ENCODE results near the gene TYMP.
"Not testable (repeated sequence)": the region's sequence is repeated elsewhere in the genome, so short reads cannot be mapped to it uniquely, and the experiment has no call there.

The TYMP gene

GRCh38 chr22:50540381-50540780 lies 10.6 kb upstream of the TYMP start:
- no peak for DNase-seq (ENCODE audit: low spot score)

DNA sequence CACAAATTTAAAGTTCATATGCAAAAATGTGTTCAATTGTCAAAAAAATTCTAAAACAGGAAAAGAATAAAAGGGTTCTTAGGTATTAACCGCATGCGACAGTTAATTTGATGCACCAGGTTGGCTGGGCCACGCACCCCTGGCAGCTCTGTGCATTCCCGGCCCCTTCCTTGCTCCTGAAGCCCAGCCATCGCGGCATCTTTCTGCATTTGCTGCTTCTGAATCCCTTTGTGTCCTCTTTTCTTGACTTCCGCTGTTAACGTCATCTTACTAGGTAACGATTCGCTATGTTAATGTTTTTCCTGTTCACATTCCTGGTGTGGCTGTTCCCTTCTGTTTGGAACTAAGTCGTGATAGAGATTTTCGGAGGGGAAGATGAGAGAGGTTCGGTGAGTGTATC lies 8.0 kb upstream of the TYMP start:
- DNase-seq (ENCODE audit: low spot score): no peak

DNA sequence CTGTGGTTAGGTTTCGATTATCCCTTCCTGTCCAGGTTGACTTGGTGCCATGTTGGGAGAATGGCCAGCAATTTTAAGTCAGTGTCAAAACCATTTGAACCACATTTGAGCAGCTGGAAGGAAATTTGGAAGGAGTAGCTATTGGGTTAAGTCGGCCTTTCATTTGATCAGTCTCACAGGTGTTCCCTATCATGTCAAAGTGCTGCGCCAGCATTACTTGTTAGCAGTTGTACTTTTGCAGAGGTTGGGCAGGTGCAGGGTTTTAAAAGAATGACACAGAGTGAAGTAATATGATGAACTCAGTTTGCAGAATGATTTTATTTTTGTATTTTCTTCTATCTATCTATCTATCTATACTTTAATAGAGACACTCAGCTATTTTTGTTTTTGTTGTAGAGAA lies 6.4 kb upstream of the TYMP start:
- no peak for DNase-seq (ENCODE audit: low spot score)

DNA sequence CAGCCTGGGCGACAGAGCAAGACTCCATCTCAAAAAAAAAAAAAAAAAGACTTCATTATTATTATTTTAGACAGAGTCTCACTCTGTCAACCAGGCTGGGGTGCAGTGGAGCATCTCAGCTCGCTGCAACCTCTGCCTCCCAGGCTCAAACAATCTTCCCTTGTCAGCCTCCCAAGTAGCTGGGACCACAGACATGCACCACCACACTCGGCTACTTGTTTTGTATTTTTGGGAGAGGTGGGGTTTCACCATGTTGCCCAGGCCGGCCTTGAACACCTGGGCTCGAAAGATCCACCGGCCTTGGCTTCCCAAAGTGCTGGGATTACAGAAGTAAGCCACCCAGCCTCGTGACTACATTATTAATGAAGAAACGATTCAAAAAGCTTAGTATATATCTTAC lies 5.3 kb upstream of the TYMP start:
- no peak for DNase-seq (ENCODE audit: low spot score)

GRCh38 chr22:50533856-50534711 lies 4.3 kb upstream of the TYMP start:
- not testable (repeated sequence) for DNase-seq (ENCODE audit: low spot score)

DNA sequence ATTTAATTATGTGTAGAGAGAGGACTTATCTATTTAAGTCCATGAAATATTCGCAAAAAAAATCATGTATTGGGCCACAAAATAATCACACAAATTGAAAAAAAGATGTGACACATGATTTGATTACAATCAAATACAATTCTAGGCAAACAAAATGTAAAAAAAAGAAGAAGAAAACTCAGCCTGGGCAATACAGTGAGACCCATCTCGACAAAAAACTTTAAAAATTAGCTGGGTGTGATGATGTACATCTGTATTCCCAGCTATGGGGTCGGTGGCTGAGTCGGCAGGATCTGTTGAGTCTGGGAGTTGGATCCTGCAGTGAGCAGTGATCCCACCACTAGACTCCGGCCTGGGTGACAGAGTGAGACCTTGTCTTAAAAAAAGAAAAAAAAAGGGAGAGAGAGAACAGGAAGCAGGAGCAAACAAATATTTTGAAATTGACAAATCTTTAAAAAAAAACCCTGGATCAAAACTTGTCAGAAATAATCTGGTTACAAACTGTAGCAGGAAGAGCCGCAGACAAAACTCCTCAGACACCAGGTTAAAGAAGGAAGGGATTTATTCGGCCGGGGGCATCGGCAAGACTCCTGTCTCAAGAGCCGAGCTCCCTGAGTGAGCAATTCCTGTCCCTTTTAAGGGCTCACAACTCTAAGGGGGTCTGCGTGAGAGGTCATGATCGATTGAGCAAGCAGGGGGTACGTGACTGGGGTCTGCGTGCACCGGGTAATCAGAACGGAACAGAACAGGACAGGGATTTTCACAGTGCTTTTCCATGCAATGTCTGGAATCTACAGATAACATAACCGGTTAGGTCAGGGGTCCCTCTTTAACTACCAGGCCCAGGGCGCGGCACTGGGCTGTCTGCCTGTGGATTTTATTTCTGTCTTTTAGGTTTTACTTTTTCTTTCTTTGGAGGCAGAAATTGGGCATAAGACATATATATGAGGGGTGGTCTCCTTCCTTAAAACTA lies 3.3 kb upstream of the TYMP start:
- DNase-seq (ENCODE audit: low spot score): no peak

- DNase-seq (ENCODE audit: low spot score): no peak
Measured at GRCh38 chr22:50531962-50532674, 2.3 kb upstream of the TYMP start.

DNA sequence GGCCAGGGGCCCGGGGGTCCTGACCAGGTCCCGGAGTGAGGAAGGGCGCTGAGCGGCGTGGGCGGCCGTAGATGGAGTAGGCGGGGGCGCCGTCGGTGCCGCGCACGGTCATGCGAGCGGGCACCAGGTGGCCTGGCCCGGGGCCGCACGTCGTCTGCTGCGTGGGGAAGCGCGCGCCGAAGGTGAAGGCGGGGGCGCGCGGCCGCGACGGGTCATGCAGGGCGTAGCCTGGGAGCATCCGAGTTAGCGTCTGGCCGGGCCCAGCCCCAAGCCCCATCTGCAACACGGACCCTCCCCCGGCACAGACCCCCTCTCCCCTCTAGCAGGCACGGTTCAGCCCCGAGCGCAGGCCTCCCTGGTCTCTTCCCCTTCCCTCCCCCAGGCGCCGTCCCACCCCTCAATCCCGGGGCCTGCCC lies 1.7 kb upstream of the TYMP start:
- no peak for DNase-seq (ENCODE audit: low spot score)

DNA sequence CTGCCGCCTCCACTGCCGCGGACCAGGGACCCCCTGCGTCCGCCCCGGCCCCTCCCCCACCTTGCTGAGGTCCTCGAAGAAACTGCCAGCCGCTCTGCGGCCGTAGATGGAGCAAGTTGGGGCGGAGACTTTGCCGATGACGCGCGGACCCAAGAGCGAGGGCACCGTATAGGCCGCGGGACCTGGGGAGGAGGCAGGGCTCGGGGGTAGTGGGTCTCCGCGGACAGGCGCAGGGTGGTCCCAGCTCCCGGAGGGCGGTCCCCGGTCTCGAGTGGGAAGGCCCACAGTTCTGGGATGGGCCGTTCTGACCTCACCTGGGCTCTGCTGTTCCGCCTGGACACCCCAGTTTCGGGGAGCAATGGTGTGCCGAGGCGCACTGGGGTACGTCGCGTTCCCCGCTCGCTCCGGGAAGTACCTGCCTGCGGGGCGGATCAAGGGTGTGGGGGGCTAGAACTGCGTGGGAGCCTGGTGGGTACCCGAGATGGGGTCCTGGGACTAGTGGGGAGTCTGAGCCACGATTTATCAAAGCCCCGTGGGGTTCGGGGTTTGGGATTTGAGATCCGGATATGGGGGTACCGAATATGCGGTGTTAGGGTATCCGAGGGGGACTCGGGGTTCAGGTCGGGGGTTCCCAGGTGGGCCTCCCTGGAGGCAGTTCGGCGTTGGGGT lies 1.2 kb upstream of the TYMP start:
- peak; percentile 43 for DNase-seq (ENCODE audit: low spot score)

DNA sequence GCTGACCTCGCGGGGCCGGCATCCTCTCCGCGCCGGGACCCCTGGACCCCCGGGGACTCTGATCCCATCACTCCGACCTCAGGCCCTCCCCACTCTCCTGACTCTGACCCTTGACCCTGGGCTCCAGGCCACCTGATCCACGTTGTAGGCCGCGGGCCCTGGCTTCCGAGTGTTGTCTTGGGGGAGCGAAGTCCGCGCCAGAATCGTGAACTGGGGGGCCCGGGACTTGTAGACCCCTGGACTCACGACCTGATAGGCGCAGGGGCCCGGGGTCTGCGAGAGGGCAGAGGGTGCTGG lies 716 bp upstream of the TYMP start:
- no peak for DNase-seq (ENCODE audit: low spot score)

GRCh38 chr22:50529416-50529896 lies 356 bp downstream of the TYMP start:
- DNase-seq (ENCODE audit: low spot score): no peak

GRCh38 chr22:50528682-50529415 lies 963 bp downstream of the TYMP start:
- no peak for DNase-seq (ENCODE audit: low spot score)

GRCh38 chr22:50527921-50528681 lies 1.7 kb downstream of the TYMP start:
- no peak for DNase-seq (ENCODE audit: low spot score)

GRCh38 chr22:50526834-50527801 lies 2.7 kb downstream of the TYMP start:
- no peak for DNase-seq (ENCODE audit: low spot score)

DNA sequence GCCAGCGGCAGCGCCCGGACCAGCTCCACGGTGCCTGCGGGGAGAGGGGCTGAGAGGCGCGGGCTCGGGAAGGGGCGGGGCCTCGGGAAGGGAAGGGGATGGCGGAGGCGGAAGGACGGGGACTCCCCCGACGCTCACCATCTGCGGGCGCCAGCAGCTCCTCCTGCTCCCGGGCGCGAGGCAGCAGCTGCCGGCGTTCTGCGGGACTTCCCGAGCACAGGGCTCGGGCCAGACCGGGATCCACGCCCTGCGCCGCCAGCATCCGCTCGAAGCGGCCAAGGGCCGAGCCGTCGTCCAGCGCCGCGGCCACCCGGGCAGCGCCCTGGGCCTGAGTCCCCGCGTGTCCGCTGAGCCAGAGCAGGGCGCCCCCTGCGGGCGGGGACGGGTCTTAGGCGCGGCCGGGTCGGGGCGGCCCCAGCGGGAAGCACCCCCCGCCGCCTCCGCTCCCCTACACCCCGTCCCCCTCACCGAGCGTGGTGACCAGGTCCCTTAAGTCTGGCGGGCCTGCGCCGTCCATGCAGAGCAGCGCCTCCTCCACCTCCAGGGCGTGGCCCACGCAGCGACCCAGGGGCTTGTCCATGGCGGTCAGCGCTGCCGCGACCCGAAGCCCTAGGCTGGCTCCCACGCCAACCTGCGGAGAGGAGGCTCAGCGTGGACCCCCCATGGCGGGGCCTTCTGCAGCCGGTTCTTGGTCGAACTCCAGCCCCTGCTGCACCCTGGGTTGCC lies 3.5 kb downstream of the TYMP start:
- peak; percentile 61 for DNase-seq (ENCODE audit: low spot score)

- no peak for DNase-seq (ENCODE audit: low spot score)
Measured at GRCh38 chr22:50525858-50526107, 4.0 kb downstream of the TYMP start.

DNA sequence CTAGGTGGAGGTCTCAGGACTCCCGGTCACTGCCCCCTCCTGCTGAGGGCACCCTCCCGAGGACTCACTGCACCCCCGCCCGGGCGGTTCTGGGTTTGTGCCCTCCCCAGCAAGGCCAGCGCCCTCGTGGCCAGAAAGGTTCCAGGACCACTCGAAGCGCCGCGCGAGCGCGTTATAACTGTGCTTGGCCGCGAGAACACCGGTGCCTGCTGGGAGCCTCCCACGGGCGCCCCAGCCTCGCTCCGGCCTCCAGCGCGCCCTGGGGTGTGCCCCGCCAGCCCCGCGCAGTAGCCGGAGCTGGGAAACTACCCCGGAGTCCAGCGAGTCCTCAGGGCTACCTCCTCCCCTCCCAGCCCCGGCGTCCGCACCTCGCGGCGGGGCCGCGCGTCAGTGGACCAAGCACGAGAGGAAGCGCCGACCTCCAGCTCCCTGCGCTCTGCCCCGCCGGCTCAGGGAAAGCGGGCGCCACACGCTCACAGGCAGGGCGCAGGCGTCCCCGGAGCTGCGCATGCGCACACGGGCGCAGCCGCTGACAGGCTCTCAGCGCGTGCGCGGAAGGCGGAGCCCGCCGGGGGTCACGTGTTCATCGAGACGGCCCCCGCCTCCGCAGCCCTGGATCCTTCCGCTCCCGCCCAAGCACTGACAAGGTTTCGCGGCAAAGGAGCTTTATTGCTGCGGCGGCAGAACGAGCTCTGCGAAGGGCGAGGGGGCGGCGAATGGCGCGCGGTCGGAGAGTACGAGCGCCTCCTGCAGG lies 4.5 kb downstream of the TYMP start, which contains the start of gene SCO2:
Gene SCO2, minus strand, starts transcription at position 495 of the 754 bp plus-strand sequence. CDS start 1,187 bp downstream, outside the sequence.
- peak; percentile 92 for DNase-seq (ENCODE audit: low spot score)

DNA sequence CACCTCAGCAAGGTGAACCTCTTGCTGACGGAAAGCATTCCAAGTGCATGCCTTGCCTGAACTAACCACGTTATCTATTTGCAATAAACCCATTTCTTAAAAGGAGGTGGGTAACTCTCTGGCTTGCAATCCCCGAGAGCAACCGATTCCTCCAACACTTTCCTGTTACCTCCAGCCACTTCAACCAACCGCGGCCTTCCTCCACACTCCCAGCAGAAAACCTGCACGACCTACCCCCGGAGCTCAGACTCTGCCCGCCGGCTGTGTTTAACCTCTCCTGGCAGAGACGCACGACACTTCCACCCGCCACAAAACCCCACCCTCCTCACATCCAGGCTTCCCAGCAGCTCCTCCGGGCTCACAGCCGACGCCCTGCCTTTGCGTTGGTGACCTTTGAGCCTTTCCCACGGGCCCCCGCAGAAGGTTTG lies 5.1 kb downstream of the TYMP start:
- no peak for DNase-seq (ENCODE audit: low spot score)

Measured in globus pallidus (tissue), 1 donor.